ENCODE measurements around the gene AFF3.

AFF3 gene

DNA sequence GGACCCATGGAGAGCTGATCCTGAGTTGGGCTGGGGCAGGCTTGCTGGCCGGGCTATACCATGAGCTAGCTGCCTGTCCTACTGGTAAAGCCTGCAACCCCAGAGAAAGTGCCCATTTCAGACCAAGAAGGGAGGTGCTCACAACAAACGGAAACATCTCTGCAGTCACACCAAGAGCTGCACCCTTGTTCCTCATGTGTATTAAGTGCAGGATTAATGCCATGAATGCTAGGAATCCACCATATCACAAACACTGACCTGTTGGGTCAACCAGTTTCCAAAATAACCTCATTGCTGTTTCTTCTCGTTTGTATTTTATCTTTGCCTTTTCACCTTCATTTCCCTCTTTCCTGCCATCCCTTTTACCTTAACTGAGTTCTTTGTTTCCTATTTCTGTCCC is 69.9 kb downstream of the AFF3 start:
- TF ChIP-seq, protein P1, sequence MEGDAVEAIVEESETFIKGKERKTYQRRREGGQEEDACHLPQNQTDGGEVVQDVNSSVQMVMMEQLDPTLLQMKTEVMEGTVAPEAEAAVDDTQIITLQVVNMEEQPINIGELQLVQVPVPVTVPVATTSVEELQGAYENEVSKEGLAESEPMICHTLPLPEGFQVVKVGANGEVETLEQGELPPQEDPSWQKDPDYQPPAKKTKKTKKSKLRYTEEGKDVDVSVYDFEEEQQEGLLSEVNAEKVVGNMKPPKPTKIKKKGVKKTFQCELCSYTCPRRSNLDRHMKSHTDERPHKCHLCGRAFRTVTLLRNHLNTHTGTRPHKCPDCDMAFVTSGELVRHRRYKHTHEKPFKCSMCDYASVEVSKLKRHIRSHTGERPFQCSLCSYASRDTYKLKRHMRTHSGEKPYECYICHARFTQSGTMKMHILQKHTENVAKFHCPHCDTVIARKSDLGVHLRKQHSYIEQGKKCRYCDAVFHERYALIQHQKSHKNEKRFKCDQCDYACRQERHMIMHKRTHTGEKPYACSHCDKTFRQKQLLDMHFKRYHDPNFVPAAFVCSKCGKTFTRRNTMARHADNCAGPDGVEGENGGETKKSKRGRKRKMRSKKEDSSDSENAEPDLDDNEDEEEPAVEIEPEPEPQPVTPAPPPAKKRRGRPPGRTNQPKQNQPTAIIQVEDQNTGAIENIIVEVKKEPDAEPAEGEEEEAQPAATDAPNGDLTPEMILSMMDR (IDR thresholded peaks at IDR 0.05; ENCODE audit: borderline replicate concordance, insufficient read depth, low read depth, low read length) = no peak
- no peak overlapping the region for H3K4me3 ChIP-seq (ENCODE audit: low read depth, low read length)

DNA sequence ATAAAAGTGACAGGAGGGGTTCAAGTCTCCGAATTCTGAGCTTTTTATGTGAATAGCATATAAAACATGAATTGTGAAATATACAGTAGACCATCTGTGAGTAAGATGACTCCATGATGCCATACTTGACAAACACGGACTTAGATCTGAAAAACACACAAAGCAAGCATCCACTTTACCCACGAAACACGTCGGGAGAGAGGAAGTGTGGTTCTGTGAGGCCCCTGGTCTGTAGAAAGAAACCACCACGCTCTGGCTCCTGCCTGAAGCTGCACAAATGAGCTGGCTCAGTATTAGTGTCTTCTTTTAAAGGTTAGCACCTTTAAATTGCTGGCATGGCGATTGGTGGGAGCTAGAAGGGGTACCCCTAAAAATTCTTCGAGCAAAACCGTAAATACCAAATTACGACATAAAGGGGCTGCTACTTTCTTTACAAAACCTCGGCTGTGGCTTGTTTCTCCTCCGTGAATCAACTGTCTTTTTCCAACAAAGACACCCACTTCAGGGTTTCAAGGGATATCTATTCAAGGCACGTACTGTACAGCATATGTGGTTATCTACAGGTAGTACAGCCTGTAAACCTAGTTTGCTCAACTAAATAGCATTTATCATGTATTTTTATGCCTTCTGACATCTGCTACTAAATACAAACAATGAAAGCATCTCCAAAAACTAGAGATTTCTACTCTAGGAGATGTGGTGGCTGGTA is 70.9 kb downstream of the AFF3 start:
- H3K4me3 ChIP-seq (ENCODE audit: low read depth, low read length) = no peak overlapping the region
- TF ChIP-seq, protein P1 (IDR thresholded peaks at IDR 0.05; ENCODE audit: borderline replicate concordance, insufficient read depth, low read depth, low read length) = no peak

DNA sequence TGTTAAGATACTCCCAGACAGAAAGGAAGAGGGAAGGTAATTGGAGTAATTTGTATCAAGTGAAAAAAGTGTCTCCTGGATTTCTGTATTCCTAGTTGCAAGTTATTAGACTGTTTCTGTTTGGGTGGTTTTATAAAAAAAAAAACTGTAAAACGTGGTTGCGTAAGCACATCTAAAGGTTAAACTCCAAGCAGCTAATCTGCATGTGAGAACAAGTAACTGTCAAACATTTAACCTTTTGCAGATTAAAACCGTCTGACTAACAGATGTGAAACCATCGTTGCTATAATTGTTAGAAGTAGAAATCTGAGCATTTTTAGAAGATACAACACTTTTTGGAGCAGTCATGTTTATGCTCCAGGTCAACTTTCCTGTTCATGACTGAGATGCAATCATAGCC is 72.3 kb downstream of the AFF3 start:
- TF ChIP-seq, protein P1 (IDR thresholded peaks at IDR 0.05; ENCODE audit: borderline replicate concordance, insufficient read depth, low read depth, low read length) = no peak
- H3K4me3 ChIP-seq (ENCODE audit: low read depth, low read length) = no peak overlapping the region

DNA sequence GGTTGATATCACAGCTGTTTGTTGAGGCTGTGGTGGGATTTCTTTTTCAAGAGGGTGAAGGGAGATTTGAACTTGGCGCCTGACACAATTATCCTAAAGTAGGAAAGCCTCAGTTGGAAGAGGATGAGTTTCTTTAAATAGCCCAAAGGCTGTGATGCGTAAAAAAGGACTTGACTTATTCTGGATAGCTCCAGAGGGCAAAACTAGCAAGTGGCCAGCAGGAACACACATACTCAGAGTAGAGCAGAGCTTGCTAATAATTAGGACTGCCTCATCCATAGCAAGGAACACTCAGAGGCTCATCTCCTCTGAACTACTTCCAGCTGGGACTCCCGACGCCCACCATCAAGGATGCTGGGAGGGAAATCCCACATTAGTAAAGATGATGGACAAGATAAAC is 74.0 kb downstream of the AFF3 start:
- TF ChIP-seq, protein P1 (IDR thresholded peaks at IDR 0.05; ENCODE audit: borderline replicate concordance, insufficient read depth, low read depth, low read length) = no peak
- H3K4me3 ChIP-seq (ENCODE audit: low read depth, low read length) = no peak overlapping the region

DNA sequence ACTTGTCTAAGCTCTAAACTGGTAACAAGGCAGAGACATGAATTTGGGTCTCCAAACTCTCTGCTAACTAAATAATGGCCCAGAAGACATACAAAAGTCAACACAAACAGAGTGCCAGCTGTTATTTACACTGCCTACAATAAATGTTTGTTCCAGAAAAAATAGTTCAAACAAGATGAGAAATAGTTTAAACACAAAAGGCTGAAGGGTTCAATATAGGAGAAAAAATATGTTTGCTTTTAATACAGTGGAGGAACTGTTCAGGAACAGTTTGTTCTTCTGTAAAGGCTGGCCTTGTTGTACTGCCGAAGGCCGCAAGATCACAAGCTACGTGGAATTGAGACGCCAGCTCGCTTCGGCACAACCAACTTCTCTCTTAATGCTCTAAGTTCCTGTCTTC is 74.6 kb downstream of the AFF3 start:
- no peak overlapping the region for H3K4me3 ChIP-seq (ENCODE audit: low read depth, low read length)
- TF ChIP-seq, protein P1 (IDR thresholded peaks at IDR 0.05; ENCODE audit: borderline replicate concordance, insufficient read depth, low read depth, low read length) = no peak

DNA sequence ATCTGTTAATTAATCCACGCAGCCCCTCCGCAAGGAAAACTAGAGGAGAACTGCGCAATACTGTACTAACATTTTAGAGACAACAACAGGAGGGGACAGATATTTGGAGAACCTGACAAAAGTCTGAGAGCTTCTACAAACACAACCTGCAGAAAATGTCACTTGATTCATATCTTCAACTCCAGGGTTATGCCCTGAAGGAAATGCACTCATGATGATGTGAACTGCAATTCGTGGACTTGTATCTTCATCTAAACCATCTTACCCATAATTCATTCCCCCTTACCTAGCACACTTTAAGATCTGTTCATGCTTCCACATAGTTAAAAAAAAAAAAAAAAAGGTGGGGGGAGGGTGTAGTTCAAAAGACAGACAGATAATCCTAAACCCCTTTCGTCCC is 75.5 kb downstream of the AFF3 start:
- no peak overlapping the region for H3K4me3 ChIP-seq (ENCODE audit: low read depth, low read length)
- TF ChIP-seq, protein P1 (IDR thresholded peaks at IDR 0.05; ENCODE audit: borderline replicate concordance, insufficient read depth, low read depth, low read length) = no peak

DNA sequence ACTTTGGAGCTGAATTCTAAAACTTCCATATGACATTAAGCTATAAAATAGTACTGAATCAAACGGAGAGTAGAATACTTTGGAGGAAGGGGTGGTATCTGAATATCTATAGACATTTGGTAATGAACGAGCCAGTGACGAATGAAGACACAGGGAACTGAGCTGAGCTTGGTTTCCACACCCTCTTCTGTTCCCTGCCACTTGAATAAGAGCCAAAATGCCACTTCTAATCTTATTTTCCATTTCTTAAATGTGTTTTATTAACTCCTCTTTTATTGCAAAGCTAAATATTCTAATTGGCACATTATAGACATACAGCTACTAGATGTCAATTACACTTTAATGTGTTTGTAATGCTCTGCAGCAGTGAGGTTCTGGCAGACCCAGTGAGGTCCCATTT is 76.1 kb downstream of the AFF3 start:
- TF ChIP-seq, protein P1 (IDR thresholded peaks at IDR 0.05; ENCODE audit: borderline replicate concordance, insufficient read depth, low read depth, low read length) = no peak
- no peak overlapping the region for H3K4me3 ChIP-seq (ENCODE audit: low read depth, low read length)

Data from GM12875 (cell line).